ENCODE measurements around the gene NUDCD2. TPM values are rescaled to one million over a fixed set of nuclear protein-coding genes. Genes with fewer than 3 reads are reported as not detected.

The NUDCD2 gene
- total RNA-seq, 1 experiment from 2014 or later = 56.8 TPM

DNA sequence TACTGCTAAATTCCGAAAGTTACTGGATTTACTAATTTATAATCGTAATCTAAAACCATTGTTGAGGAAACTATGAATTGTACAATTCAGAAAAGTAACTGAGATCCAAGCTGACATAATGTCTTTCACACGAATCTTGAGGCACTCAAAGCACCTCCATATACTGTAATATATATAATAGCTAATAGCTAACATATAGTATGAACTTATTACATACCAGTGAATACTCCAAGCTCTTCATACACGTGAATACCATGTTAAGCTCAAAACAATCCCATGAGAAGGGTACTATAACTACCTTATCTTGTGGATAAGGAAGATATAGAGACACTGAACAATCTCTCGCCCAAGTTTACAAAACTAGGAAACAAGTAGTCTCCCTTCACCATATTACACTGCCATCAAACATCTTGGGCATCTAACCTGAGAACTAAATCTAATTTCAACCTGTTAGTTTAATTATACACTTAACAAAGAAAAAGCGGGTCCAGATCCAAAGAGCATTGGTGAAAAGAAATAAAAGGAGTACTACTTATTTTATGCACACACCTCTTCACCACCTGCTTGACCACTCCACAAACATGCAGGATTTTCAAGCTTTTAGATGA, 1.0 kb downstream of the NUDCD2 start:
- CTCF ChIA-PET = interaction anchor here (2.2 kb wide), 1 partner anchor 50 kb away, joined by 6 read pairs; no protein-coding TSS in a partner anchor
- TF ChIP-seq YY1 (IDR thresholded peaks at IDR 0.05; ENCODE audit: extremely low read depth, insufficient replicate concordance, low read depth, low read length) (no peak), RAD21 (IDR thresholded peaks at IDR 0.05; ENCODE audit: low read depth) (no peak), ZNF274 (IDR thresholded peaks at IDR 0.05; ENCODE audit: low read depth, low read length) (no peak), SRF (IDR thresholded peaks at IDR 0.05; ENCODE audit: low read depth) (no peak), EZH2 (IDR thresholded peaks at IDR 0.05) (no peak), ELF1 (IDR thresholded peaks at IDR 0.05; ENCODE audit: borderline replicate concordance, low read depth) (no peak), JUND (IDR thresholded peaks at IDR 0.05) (no peak), TCF7L2 (IDR thresholded peaks at IDR 0.05; ENCODE audit: borderline replicate concordance, extremely low read depth, insufficient read depth, insufficient read length) (no peak), CBX3 (IDR thresholded peaks at IDR 0.05; ENCODE audit: low read depth) (no peak), POLR2A (IDR thresholded peaks at IDR 0.05; ENCODE audit: borderline replicate concordance, extremely low read depth, insufficient read depth, insufficient read length) (no peak), EZH2phosphoT487 (IDR thresholded peaks at IDR 0.05; ENCODE audit: borderline replicate concordance) (no peak), EGR1 (IDR thresholded peaks at IDR 0.05; ENCODE audit: low read depth) (no peak), POLR2AphosphoS5 (IDR thresholded peaks at IDR 0.05; ENCODE audit: low read depth, low read length) (no peak), SP1 (IDR thresholded peaks at IDR 0.05; ENCODE audit: low read depth) (no peak), ZFX (IDR thresholded peaks at IDR 0.05) (no peak)
- TF ChIP-seq, protein P1, sequence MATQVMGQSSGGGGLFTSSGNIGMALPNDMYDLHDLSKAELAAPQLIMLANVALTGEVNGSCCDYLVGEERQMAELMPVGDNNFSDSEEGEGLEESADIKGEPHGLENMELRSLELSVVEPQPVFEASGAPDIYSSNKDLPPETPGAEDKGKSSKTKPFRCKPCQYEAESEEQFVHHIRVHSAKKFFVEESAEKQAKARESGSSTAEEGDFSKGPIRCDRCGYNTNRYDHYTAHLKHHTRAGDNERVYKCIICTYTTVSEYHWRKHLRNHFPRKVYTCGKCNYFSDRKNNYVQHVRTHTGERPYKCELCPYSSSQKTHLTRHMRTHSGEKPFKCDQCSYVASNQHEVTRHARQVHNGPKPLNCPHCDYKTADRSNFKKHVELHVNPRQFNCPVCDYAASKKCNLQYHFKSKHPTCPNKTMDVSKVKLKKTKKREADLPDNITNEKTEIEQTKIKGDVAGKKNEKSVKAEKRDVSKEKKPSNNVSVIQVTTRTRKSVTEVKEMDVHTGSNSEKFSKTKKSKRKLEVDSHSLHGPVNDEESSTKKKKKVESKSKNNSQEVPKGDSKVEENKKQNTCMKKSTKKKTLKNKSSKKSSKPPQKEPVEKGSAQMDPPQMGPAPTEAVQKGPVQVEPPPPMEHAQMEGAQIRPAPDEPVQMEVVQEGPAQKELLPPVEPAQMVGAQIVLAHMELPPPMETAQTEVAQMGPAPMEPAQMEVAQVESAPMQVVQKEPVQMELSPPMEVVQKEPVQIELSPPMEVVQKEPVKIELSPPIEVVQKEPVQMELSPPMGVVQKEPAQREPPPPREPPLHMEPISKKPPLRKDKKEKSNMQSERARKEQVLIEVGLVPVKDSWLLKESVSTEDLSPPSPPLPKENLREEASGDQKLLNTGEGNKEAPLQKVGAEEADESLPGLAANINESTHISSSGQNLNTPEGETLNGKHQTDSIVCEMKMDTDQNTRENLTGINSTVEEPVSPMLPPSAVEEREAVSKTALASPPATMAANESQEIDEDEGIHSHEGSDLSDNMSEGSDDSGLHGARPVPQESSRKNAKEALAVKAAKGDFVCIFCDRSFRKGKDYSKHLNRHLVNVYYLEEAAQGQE (IDR thresholded peaks at IDR 0.05; ENCODE audit: low read depth) = no peak
- TF ChIP-seq, protein P2, sequence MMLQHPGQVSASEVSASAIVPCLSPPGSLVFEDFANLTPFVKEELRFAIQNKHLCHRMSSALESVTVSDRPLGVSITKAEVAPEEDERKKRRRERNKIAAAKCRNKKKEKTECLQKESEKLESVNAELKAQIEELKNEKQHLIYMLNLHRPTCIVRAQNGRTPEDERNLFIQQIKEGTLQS (IDR thresholded peaks at IDR 0.05) = no peak
- TF ChIP-seq, protein P3, sequence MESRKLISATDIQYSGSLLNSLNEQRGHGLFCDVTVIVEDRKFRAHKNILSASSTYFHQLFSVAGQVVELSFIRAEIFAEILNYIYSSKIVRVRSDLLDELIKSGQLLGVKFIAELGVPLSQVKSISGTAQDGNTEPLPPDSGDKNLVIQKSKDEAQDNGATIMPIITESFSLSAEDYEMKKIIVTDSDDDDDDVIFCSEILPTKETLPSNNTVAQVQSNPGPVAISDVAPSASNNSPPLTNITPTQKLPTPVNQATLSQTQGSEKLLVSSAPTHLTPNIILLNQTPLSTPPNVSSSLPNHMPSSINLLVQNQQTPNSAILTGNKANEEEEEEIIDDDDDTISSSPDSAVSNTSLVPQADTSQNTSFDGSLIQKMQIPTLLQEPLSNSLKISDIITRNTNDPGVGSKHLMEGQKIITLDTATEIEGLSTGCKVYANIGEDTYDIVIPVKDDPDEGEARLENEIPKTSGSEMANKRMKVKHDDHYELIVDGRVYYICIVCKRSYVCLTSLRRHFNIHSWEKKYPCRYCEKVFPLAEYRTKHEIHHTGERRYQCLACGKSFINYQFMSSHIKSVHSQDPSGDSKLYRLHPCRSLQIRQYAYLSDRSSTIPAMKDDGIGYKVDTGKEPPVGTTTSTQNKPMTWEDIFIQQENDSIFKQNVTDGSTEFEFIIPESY (IDR thresholded peaks at IDR 0.05; ENCODE audit: extremely low read depth, insufficient replicate concordance, low read length) = no peak
- TF ChIP-seq, protein P4, sequence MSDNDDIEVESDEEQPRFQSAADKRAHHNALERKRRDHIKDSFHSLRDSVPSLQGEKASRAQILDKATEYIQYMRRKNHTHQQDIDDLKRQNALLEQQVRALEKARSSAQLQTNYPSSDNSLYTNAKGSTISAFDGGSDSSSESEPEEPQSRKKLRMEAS (IDR thresholded peaks at IDR 0.05) = no peak
- TF ChIP-seq, protein P5, sequence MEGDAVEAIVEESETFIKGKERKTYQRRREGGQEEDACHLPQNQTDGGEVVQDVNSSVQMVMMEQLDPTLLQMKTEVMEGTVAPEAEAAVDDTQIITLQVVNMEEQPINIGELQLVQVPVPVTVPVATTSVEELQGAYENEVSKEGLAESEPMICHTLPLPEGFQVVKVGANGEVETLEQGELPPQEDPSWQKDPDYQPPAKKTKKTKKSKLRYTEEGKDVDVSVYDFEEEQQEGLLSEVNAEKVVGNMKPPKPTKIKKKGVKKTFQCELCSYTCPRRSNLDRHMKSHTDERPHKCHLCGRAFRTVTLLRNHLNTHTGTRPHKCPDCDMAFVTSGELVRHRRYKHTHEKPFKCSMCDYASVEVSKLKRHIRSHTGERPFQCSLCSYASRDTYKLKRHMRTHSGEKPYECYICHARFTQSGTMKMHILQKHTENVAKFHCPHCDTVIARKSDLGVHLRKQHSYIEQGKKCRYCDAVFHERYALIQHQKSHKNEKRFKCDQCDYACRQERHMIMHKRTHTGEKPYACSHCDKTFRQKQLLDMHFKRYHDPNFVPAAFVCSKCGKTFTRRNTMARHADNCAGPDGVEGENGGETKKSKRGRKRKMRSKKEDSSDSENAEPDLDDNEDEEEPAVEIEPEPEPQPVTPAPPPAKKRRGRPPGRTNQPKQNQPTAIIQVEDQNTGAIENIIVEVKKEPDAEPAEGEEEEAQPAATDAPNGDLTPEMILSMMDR (IDR thresholded peaks at IDR 0.05 in 2 of 3, conservative IDR thresholded peaks at IDR 0.05 in 1 of 3; ENCODE audit: borderline replicate concordance in 1 of 3, insufficient read depth in 1 of 3, low read depth in 2 of 3, low read length in 2 of 3) = no peak
- H3K4me2 ChIP-seq (ENCODE audit: low read length) = peak overlapping the region; percentile 77
- no peak overlapping the region for H2AFZ ChIP-seq (ENCODE audit: low read depth, low read length, poor library complexity, severe bottlenecking)
- peaks cover 7 to 25% of the 10 kb centered on the region in 2 experiments; a peak in 3 of 4 replicates for H3K4me1 ChIP-seq (ENCODE audit: control insufficient read depth in 1 of 2, insufficient read depth in 2 of 2, low read length in 2 of 2)
- no peaks in the 10 kb centered on the region for H3K9me2 ChIP-seq (ENCODE audit: insufficient read depth)
- RAD21 ChIA-PET (ENCODE audit: low non-redundant PET in 1 of 2, low total read pairs in 2 of 2, uncharacterized antibody in 2 of 2, unreplicated experiment in 2 of 2) = no interaction called here
- H3K9ac ChIP-seq (ENCODE audit: low read length) = peak overlapping the region; percentile 97
- intact Hi-C loops (cut with micrococcal nuclease) = no loop called here
- peak overlapping the region; percentile 79 to 88 for H3K4me3 ChIP-seq (replicated peaks in 1 of 2; ENCODE audit: low read depth in 1 of 2, low read length in 2 of 2)
- ATAC-seq (no peak), DNase-seq (ENCODE audit: low read depth, low spot score) (no peak)
- H3K9me3 ChIP-seq (ENCODE audit: control insufficient read depth in 1 of 2, insufficient read depth in 1 of 2, low read depth in 1 of 2, low read length in 2 of 2) = no peaks in the 10 kb centered on the region
- peaks cover 8 to 10% of the 10 kb centered on the region in 2 experiments for H3K36me3 ChIP-seq (ENCODE audit: control insufficient read depth in 1 of 2, insufficient read depth in 2 of 2, low read length in 2 of 2)
- H3K27me3 ChIP-seq (ENCODE audit: insufficient read depth, low read length) = no peaks in the 10 kb centered on the region
- no peaks in the 10 kb centered on the region for H4K20me1 ChIP-seq (ENCODE audit: insufficient read depth)
- POLR2A ChIA-PET = interaction anchor here (5.0 kb wide), 1 partner anchor 20 kb away, joined by 34 read pairs; the partner anchor contains the start of gene CCNG1
- peaks cover 82% of the 10 kb centered on the region for H3K79me2 ChIP-seq (ENCODE audit: insufficient read depth, low read length)
- H3K27ac ChIP-seq (ENCODE audit: low read depth, low read length) = peak overlapping the region; percentile 81; the same call in 1 of the 2 replicates
- no TSS peak for BruUV-seq (replicated peaks)

All from HCT116 (cell line).